OCI-LY3 (cell line): ENCODE measurements around the gene ABHD17C.

ENCODE experiments used
- EZH2phosphoT487 ChIP-seq: fragments of 200-600 bp; shearing (Covaris generic); IDR thresholded peaks from 2 replicates; pipeline ENCODE4 v1.6.1; 2018; ENCODE audit warnings: antibody characterized with exemption, mixed run types, low read depth
- TF ChIP-seq, protein P1 (sequence below): fragments of 200-600, 300-600 bp; sonication (generic); IDR thresholded peaks from 2 replicates; pipeline ENCODE4 v1.5.1; 2014; ENCODE audit warnings: antibody characterized with exemption, low read length, low read depth

DNA sequence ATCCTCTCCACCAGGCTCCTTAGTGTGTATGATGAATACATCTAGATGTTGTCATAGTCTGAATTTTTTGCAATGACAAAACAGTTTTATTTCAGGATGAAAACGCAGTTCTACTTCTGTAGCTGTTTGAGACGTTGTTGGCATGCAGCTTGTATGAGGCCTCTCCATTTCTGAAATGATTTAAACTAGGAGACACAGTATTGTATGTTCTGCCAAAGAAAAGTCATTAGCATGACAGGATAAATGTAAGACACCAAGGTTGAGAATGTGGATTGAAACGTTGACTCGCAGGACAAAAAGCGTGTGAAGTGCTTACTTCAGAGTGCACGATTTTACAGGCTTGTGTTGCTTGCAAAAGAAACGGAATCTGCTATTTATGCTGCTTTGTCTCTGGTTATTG is 35.3 kb downstream of the ABHD17C start:
- TF ChIP-seq, protein P1, sequence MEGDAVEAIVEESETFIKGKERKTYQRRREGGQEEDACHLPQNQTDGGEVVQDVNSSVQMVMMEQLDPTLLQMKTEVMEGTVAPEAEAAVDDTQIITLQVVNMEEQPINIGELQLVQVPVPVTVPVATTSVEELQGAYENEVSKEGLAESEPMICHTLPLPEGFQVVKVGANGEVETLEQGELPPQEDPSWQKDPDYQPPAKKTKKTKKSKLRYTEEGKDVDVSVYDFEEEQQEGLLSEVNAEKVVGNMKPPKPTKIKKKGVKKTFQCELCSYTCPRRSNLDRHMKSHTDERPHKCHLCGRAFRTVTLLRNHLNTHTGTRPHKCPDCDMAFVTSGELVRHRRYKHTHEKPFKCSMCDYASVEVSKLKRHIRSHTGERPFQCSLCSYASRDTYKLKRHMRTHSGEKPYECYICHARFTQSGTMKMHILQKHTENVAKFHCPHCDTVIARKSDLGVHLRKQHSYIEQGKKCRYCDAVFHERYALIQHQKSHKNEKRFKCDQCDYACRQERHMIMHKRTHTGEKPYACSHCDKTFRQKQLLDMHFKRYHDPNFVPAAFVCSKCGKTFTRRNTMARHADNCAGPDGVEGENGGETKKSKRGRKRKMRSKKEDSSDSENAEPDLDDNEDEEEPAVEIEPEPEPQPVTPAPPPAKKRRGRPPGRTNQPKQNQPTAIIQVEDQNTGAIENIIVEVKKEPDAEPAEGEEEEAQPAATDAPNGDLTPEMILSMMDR: no peak
- TF ChIP-seq EZH2phosphoT487: no peak
